NT2/D1 (cell line): ENCODE data around the gene KRTAP29-1.

Experiments used
- YY1 ChIP-seq: IDR thresholded peaks from 2 replicates; pipeline ENCODE4 v1.6.1; 2011; ENCODE audit not compliant: insufficient read length, insufficient read depth
- ZNF274 ChIP-seq: IDR thresholded peaks from 2 replicates; pipeline ENCODE4 v1.6.1; 2011; ENCODE audit warnings: mild to moderate bottlenecking, low read depth, low read length

DNA sequence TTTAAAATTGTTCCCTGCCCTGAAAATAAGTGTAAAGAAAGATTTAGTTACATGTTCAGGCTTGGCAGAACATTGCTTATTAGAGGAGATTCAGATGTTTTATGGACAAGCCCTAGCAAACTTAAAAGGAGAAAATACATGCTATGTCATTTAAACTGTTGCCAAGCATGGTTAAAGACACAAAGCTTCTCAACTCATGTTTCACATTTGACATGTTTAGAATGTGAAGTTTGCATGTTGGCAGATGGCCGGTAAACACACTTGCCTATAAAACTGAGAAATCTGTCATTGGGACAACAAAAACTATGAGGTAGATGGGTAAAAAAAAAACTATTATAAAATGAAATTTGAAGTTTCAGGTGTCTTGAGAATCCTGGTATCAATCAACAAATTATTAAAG, 5.8 kb downstream of the KRTAP29-1 start:
- TF ChIP-seq YY1: no peak
- no peak for TF ChIP-seq ZNF274
